ENCODE measurements around the gene SCUBE1.

DNA sequence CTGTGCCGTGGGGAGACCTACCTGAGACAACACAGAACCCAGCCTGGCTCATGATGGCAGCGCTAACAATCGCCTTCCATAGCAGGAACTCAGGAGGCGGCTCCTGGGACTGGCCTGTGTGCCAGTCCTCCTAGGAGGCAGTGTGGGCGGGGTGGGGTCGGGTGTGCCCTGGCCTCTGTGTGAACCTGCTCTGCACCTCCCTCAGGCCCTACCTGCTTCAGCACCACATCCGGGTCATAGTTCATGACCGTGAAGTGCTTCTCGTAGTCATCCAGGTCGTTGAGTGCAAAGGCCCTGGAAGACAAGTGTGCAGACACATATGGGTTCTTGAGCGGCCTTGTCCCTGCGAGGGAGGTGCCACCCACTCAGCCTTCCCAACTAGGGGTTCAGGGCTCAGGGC is 171.6 kb downstream of the SCUBE1 start:
- TF ChIP-seq GATA2 (IDR thresholded peaks at IDR 0.05; ENCODE audit: low read depth, low read length) (no peak), GATA3 (IDR thresholded peaks at IDR 0.05; ENCODE audit: low read depth, low read length) (no peak)
